Endothelial cell of umbilical vein (primary cell): ENCODE measurements around the gene GNAZ.

Experiments used
- CTCF ChIP-seq, 2 donors: IDR thresholded peaks; 1 replicate in 1 of 2; 2 replicates in 1 of 2; pipeline ENCODE4 v1.5.1; 2011; ENCODE audit warnings: low read length in 2 of 2, mild to moderate bottlenecking in 2 of 2, moderate library complexity in 2 of 2, control low read depth in 1 of 2, inconsistent platforms in 1 of 2, low read depth in 1 of 2; ENCODE audit not compliant: insufficient read depth in 1 of 2; ENCODE audit errors: extremely low read depth in 1 of 2
- EZH2 ChIP-seq: IDR thresholded peaks from 2 replicates; pipeline ENCODE4 v1.6.1; 2012; ENCODE audit warnings: borderline replicate concordance, low read depth, mild to moderate bottlenecking, moderate library complexity, low read length, inconsistent platforms; ENCODE audit not compliant: severe bottlenecking
- FOS ChIP-seq: IDR thresholded peaks from 2 replicates; pipeline ENCODE4 v1.6.1; 2011; ENCODE audit warnings: mild to moderate bottlenecking, low read length, moderate library complexity, borderline replicate concordance; ENCODE audit not compliant: insufficient read depth
- MAX ChIP-seq: IDR thresholded peaks from 2 replicates; pipeline ENCODE4 v1.6.1; 2011; ENCODE audit not compliant: insufficient read depth, insufficient read length
- MYC ChIP-seq: IDR thresholded peaks from one replicate; pipeline ENCODE4 v1.6.1; 2011; ENCODE audit warnings: mild to moderate bottlenecking, low read depth, low read length
- POLR2A ChIP-seq: IDR thresholded peaks from 2 replicates; pipeline ENCODE4 v1.6.1; 2012; ENCODE audit warnings: low read depth, mild to moderate bottlenecking, control low read depth, low read length
- POLR2AphosphoS5 ChIP-seq: IDR thresholded peaks from 2 replicates; pipeline ENCODE4 v1.6.1; 2012; ENCODE audit warnings: low read depth, mild to moderate bottlenecking, control low read depth, low read length, moderate library complexity; ENCODE audit not compliant: insufficient read depth

- no peak for TF ChIP-seq CTCF (IDR thresholded peaks at IDR 0.05; ENCODE audit: extremely low read depth in 1 of 2, insufficient read depth in 1 of 2, low read depth in 1 of 2, low read length in 2 of 2)
- no peak for TF ChIP-seq MAX
- TF ChIP-seq POLR2A = no peak
- TF ChIP-seq POLR2AphosphoS5 = no peak
- TF ChIP-seq EZH2 = no peak
- no peak for TF ChIP-seq FOS
- no peak for TF ChIP-seq MYC
Measured at GRCh38 chr22:23098718-23099530, 28.6 kb downstream of the GNAZ start.
